ENCODE measurements around the gene GEMIN5. TPM values are rescaled to one million over a fixed set of nuclear protein-coding genes. Genes with fewer than 3 reads are reported as not detected.

GEMIN5 gene
- total RNA-seq, 1 donor from 2014 or later = 12.5 TPM

- TF ChIP-seq CTCF (IDR thresholded peaks at IDR 0.05) = no peak
- Mint-ChIP-seq H3K4me3 (ENCODE audit: unreplicated experiment) (no peak overlapping the region), H3K36me3 (ENCODE audit: low read depth) (peaks cover 42% of the 10 kb centered on the region), H3K27ac (ENCODE audit: unreplicated experiment) (no peak overlapping the region), H3K9me3 (ENCODE audit: low read depth) (no peaks in the 10 kb centered on the region), H3K27me3 (ENCODE audit: low read depth) (no peaks in the 10 kb centered on the region), H3K4me1 (ENCODE audit: low read depth) (peaks cover 9% of the 10 kb centered on the region)
- DNase-seq (ENCODE audit: low spot score) = no peak
Observed at GRCh38 chr5:154896562-154897165, 41.3 kb downstream of the GEMIN5 start.

GRCh38 chr5:154895606-154896561, 42.1 kb downstream of the GEMIN5 start:
- Mint-ChIP-seq H3K4me3 (ENCODE audit: unreplicated experiment) (no peak overlapping the region), H3K9me3 (ENCODE audit: low read depth) (no peaks in the 10 kb centered on the region), H3K4me1 (ENCODE audit: low read depth) (peaks cover 3% of the 10 kb centered on the region), H3K27ac (ENCODE audit: unreplicated experiment) (no peak overlapping the region), H3K36me3 (ENCODE audit: low read depth) (peaks cover 47% of the 10 kb centered on the region), H3K27me3 (ENCODE audit: low read depth) (no peaks in the 10 kb centered on the region)
- no peak for TF ChIP-seq CTCF (IDR thresholded peaks at IDR 0.05)
- DNase-seq (ENCODE audit: low spot score) = no peak

- Mint-ChIP-seq H3K4me1 (ENCODE audit: low read depth) (no peaks in the 10 kb centered on the region), H3K9me3 (ENCODE audit: low read depth) (no peaks in the 10 kb centered on the region), H3K4me3 (ENCODE audit: unreplicated experiment) (no peak overlapping the region), H3K27me3 (ENCODE audit: low read depth) (no peaks in the 10 kb centered on the region), H3K27ac (ENCODE audit: unreplicated experiment) (no peak overlapping the region), H3K36me3 (ENCODE audit: low read depth) (peaks cover 45% of the 10 kb centered on the region)
- no peak for TF ChIP-seq CTCF (IDR thresholded peaks at IDR 0.05)
- no peak for DNase-seq (ENCODE audit: low spot score)
Observed at GRCh38 chr5:154893381-154893780, 44.6 kb downstream of the GEMIN5 start.

- Mint-ChIP-seq H3K4me1 (ENCODE audit: low read depth) (no peaks in the 10 kb centered on the region), H3K9me3 (ENCODE audit: low read depth) (no peaks in the 10 kb centered on the region), H3K27me3 (ENCODE audit: low read depth) (no peaks in the 10 kb centered on the region), H3K4me3 (ENCODE audit: unreplicated experiment) (no peak overlapping the region), H3K36me3 (ENCODE audit: low read depth) (peaks cover 48% of the 10 kb centered on the region), H3K27ac (ENCODE audit: unreplicated experiment) (no peak overlapping the region)
- no peak for DNase-seq (ENCODE audit: low spot score)
- TF ChIP-seq CTCF (IDR thresholded peaks at IDR 0.05) = no peak
Observed at GRCh38 chr5:154892369-154892771, 45.6 kb downstream of the GEMIN5 start.

- no peak overlapping the region for H3K27ac Mint-ChIP-seq (ENCODE audit: unreplicated experiment)
- no peak for DNase-seq (ENCODE audit: low spot score)
- no peak overlapping the region for H3K4me3 Mint-ChIP-seq (ENCODE audit: unreplicated experiment)
- peaks cover 33% of the 10 kb centered on the region for H3K36me3 Mint-ChIP-seq (ENCODE audit: low read depth)
- H3K27me3 Mint-ChIP-seq (ENCODE audit: low read depth) = no peaks in the 10 kb centered on the region
- no peaks in the 10 kb centered on the region for H3K4me1 Mint-ChIP-seq (ENCODE audit: low read depth)
- H3K9me3 Mint-ChIP-seq (ENCODE audit: low read depth) = peaks cover 17% of the 10 kb centered on the region
- TF ChIP-seq CTCF (IDR thresholded peaks at IDR 0.05) = no peak
Observed at GRCh38 chr5:154885439-154885838, 52.6 kb downstream of the GEMIN5 start.

Data from chondrocyte (in vitro differentiated cells).